GM19099 (cell line): ENCODE results near the gene FBLN1.

Experiments used
- POLR2A ChIP-seq: IDR thresholded peaks from 3 replicates; pipeline ENCODE4 v1.6.1; 2011; ENCODE audit warnings: low read depth; ENCODE audit not compliant: insufficient read length; ENCODE audit errors: extremely low read depth

The FBLN1 gene

DNA sequence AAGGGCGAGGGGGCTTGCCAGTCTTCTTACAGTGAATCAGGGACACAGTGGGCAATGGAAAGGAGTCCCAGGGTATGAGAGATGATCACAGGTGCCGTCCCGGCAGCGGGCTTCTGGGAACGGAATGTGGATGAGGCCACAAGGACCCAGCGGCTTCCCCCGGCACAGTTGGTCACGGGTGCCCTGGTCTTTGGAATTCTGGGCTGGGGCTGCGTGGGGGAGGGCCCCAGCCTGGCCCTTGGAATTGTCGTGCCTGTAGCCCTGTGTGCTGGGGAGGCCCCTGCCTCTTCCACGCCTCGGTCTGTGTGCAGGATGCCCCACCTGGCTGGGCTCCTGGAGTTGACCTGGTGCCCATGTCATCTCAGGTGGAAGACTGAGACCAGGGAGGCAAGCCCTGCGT, 76.6 kb downstream of the FBLN1 start:
- no peak for TF ChIP-seq POLR2A

DNA sequence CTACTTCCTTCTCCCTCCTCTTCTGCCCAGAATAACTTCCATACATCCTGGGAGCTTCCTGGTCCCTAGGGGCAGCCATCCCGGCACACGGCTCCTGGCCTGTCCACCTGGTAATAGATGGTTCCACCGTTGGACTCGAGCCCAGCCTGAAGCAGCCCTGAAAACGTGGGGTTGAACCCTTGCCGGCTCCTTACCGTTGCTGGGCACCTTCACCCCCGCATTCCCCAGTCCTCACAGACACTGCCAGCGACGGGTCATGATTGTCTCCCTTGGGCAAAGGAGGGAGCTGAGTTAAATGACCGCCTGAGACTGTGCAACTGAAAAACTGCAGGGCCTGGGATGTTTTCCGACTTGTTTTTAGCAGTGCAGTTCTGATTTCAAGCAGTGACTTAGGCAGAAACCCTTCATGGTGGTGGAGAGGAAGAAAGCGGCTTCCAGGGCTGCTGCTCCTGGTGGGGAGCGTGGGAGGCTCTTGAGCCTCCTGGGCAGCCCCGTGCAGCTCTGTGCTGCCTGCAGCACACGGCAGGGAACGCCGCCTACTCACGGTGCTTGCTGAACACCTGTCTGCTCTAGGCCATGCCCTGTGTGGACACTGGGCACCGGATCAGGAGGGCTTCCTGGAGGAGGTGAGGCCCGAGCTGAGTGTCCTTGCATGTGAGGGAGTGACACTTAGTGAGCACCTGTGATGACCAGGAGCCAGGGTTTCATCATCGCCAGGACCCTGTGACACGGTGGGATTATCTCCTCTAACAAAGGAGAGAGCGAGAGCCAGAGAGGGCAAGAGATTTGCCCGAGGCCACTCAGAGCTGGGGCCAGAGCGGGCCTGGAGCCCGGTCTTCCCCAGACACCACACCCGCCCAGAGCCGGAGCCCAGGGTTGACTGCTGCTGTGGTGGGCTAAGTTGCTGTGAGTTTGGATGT, 77.4 kb downstream of the FBLN1 start:
- no peak for TF ChIP-seq POLR2A

DNA sequence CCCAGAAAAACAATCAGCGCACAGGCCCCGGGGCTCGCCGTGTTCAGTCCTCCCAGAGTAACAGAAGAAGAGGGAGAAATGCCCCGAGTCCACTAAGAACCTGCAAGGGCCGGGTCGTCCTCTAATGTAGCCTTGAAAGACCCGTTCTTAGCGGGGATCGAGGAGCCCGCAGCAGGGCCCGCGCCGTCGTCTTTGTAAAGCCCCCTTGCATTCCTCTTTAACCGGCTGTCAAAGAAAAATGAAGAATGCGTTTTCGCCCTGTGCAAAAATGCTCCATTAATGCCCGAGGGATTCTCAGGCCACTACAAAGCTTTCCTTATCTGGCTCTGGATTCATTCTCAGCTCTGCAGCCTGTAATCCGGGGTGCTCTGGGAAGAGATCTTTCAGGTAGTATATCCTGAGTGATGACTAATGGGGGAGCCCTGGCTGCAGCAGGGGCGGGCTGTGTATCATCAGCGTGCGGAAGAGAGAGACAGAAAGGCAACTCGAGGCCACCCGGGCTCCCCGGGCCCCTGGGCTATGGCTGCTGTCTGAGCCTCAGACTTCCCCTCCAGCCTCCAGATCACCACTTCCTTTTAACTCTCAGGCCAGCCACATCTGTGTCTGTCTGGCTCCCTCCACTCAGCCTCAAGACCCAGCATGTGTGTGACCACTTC, 78.2 kb downstream of the FBLN1 start:
- no peak for TF ChIP-seq POLR2A

DNA sequence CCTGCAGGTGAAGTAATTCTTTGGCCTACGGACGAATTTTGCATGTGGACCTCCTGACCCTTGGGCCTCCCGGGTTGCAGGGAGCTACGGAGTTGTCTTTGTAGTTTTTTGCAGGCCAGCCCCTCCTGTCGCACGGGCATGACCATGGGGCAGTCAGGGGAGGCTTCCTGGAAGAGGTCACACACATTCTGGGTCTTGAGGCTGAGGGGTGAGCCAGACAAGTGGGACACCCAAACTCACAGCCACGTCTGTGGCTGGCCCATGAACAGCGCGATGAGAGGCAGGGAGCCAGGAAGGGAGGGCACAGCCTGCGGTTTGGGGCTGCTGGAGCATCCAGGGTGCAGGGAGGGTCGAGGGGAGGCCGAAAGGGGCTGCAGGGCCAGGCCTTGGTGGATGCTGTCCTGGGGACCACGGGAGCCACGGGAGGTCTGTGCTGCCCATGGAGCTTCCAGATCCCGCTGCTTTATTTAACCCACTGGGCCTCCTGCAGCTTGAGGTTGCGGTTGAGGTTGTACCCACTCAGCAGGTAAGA, 78.9 kb downstream of the FBLN1 start:
- TF ChIP-seq POLR2A = no peak

DNA sequence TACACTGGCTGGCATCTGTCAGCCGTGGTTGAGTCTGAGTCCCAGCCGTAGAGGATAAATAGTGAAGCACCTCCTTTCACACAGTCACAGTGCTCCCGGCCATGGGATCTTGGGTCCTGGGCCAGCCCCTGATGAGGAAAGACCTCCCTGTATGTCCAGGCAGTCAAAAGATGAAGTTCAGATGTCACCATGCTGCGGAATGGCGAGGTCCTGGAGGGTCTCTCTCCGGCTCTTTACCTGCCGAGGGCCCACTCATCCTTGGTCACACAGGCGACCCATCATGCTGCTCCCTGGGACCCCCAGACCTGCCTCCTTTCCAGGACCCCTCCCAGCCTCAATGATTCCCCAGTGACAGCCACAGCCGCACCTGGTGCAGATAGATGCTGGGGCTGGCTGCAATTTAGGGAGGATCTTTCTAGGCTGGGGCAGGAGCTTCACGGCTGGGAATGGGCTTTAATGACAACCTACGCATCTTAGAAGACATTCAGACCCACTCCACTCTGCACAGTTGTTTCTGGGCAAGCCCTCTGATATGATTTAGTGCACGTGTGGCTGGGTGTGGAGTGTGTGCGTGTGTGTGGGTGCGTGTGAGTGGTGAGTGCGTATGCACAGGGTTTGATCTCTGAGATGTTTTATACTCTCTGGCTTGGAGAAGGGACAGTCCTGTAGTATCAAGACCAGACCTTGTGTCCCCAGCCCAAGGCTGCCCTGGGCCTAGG, 79.7 kb downstream of the FBLN1 start:
- TF ChIP-seq POLR2A = no peak

DNA sequence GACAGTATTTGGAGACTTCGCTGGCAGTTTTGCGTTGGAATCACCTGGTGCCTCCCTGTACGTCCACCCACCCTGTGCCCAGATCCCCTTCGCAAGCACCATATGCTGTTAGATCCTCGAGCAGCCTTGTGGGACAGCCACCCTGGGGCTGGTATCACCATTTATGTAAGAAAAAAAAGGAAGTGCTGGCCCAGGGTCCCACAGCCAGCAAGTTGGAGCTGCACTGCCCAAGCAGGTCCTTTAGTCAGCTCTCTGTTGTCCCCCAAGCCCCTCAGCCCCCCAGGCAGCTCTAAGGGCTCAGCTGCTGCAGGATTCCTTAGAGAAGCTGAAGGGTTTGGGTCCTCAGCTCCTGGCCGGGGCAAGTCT, 80.3 kb downstream of the FBLN1 start:
- no peak for TF ChIP-seq POLR2A

DNA sequence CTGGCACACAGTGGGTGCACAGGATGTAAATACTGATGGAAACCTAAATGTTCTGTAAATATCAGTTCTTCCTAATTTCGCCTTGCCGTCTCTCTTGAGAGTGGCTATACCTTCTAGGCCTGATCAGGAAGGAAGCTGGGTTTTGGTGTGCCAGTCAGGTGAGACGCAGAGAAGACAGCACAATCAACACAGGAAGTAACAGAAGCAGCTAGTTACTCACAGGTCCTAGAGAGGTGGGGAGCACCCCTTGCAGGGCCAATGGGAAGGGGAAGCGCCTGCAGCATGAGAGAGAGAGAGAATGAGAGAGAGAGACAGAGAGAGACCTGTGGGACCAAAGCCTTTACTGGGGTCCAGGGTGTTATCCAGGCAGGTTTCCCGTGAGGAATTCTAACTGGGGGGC, 80.8 kb downstream of the FBLN1 start:
- TF ChIP-seq POLR2A = no peak

DNA sequence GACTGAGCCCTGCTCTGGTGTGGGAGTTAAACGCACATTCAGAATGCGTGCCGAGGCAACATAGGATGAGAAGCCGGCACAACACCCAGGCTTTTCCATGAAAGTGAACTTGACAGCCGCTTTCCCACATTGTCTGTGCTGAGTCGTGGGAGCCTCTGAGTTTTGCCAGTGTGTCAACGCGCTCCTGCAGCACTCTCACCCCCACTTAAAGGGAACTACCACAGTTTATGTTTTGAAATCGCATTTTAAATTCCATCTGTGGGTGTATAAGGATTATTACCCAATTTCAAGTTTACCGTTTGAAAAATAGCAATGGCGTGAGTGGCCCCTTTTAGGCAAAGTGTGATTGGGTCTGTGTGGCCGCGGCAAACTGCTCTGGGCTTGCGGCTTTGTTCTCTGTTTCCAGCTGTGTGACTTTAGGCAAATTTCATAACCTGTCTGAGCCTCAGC, 81.5 kb downstream of the FBLN1 start:
- TF ChIP-seq POLR2A = no peak

DNA sequence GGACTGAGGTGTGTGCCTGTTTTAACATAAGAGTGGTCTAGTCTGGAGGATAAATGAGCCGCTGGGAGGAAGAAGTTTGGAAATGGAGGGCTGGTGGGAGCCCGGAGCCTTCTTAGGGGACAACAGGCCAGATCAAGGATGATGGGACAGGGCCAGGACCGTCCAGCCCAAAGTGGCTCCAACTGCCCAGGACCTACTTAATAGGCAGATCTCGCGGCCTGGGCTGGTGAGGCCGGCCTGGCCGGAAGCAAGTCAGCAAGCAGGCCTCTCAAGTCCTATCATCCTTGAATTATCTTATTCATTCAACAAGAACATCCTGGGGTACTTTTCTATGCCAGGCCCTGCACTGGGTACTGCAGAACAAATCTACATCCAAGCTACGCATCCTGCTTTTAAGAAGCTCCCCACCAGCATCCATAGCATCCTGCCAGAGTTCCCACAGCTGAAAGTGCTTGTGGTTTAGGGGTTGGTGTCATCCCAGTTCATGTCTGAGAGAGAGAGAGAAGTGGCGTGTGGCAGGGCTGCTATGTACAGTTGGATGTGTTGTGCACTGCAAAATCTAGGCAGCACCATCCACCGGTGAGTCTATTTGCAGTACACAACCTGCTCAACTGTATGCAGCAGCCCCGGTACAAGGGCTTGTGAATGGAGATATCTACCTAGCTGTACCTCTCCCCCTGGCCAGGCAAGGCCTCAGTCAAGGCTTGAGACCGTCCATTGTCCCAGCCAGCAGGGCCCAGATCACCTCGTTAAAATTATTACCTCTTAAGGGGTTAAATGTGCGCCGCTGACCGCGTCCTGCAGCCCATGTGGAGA, 82.1 kb downstream of the FBLN1 start:
- no peak for TF ChIP-seq POLR2A

DNA sequence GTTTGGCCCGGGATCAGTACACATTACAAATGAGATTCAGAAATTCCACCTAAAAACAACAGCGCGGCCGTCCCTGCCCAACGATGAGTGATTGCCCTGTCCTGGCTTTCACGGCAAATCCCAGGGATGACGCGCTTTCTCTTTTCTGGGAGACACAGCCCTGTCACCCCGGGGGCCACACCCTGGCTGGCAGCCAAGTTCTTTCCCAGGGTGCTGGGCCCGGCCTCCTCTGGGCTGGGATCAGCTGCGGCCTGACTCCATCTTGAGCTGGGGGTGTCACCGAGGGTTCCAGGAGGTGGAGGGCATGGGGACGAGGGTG, 82.7 kb downstream of the FBLN1 start:
- no peak for TF ChIP-seq POLR2A

DNA sequence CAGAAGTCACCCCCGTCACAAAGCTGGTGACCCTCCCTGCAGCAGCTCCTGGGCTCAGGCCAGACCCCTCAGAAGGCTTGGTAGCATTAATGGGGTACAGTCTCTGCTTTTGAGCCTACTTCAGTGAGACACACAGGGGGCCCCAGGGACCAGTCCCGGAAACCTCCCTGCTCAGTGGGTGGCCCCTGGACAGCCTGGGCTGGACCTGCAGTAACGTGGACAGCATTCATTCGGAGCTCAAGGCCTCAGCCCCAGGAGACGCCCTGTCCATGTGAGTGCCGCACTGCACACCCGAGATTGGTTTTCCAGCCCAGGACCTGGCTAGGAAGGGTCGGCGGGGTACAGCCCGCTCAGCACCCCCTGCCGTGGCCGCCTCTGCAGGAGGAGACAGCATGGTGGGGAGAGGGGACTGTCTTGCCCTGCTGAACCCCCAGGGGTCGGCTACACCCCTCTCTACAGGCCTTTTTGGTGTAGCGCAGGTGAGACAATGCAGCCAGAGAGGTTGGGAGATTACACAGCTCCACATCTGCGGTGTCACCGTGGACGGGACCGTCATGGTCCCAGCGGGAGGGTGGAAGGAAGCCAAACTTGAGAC, 83.4 kb downstream of the FBLN1 start:
- TF ChIP-seq POLR2A = no peak

DNA sequence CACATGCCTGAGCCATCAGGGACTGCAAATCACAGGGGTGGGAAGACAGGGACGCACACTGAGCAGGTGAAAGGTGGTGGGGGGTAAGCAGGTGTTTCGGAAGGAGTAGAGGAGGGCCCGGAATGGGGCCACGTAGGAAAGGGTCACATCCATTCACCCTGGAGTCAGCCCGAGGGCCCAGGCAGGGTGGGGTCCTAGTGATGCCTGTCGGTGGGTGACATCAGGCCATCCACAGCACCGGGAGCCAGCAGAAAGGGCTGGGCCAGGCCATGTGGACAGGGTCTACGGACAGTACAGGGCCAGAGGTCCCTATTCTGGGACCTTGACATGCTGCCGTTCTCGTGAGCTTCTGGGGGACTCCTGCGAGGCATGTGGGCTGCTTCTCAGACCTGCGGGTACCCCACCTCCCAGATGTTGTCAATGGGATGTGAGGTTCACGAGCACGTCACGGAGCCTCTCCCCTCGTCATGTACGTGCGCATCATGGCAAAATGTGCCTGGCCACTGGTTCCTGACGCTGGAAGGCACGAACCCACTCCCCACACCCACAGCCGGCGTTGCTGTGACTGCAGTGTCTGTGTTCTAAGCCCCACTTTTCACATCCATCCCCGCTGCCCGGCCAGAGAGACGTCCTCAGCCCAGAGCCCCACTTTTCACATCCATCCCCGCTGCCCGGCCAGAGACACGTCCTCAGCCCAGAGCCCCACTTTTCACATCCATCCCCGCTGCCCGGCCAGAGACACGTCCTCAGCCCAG, 84.1 kb downstream of the FBLN1 start:
- TF ChIP-seq POLR2A = no peak

DNA sequence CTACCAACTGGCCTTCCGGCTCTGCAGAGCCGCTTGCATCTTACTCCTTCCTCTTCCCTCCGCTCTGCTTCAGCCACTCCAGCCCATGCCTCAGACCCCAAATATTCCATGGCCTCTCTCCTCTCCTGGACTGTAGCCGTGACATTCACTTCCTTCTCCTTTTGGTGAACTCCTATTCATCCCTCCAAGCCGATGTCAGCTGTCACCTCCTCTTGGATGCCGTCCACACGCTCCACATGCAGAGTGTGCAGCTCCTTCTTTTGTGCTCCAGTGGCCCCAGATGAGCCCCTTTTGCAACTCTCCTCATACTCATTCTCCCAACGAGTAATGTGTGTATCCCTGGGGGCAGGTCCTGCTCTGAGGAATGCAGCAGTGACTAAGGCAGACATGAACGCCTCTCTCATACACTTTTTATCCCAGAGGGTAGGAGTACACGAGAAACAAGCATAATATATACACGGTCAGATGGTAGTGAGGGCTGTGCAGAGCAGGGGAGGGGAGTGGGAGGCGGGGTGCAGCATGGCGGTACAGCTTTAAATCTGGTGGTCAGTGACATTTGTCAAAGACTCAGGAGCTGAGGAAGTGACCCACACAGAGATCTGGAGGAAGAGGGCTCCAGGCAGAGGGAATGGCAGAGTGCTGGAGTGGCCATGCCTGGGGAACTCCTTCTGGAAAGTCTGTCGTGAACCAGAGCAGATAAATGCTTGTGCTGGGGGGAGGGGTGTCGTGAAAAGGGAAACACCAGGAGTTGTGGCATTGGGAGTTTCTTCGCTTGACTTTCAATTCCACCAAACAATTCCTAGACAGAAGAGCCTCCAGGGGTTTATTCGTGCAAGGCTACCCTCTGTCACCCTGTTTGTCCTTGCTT, 85.2 kb downstream of the FBLN1 start:
- no peak for TF ChIP-seq POLR2A
